Stomach (tissue), 9 donors: ENCODE results near the gene NTRK3. TPM values are rescaled to one million over a fixed set of nuclear protein-coding genes. Genes with fewer than 3 reads are reported as not detected.

Experiments used
- DNase-seq, 2 donors: peaks; one replicate each; pipeline versions ENCODE4 v3.0.0 to v3.0.0-alpha.2; 2013 to 2019
- H3K27ac ChIP-seq, 5 donors: fragments of 200-600 bp in 4 of 5; sonication (generic) in 4 of 5; one replicate each; pipeline ENCODE4 v1.5.1; 2013 to 2019; ENCODE audit warnings: mild to moderate bottlenecking in 1 of 5, moderate library complexity in 1 of 5
- H3K27me3 ChIP-seq, 3 donors: fragments of 200-600 bp; sonication (generic); one replicate each; pipeline ENCODE4 v1.5.1; 2017 to 2019; ENCODE audit warnings: mixed run types in 1 of 3
- H3K36me3 ChIP-seq, 4 donors: fragments of 200-600 bp; sonication (generic); 1 replicate in 3 of 4; 2 replicates in 1 of 4; pipeline ENCODE4 v1.5.1; 2016 to 2019
- H3K4me1 ChIP-seq, 4 donors: fragments of 200-600 bp; sonication (generic); one replicate each; pipeline ENCODE4 v1.5.1; 2016 to 2019
- H3K4me3 ChIP-seq, 4 donors: fragments of 200-600 bp; sonication (generic) in 3 of 4; one replicate each; pipeline ENCODE4 v1.5.1; 2016 to 2019; ENCODE audit warnings: mild to moderate bottlenecking in 1 of 4
- H3K9me3 ChIP-seq, 4 donors: fragments of 200-600 bp; sonication (generic); one replicate each; pipeline ENCODE4 v1.5.1; 2016 to 2019
- EP300 ChIP-seq: sonication (generic); formaldehyde crosslinking; IDR thresholded peaks from one replicate; pipeline ENCODE4 v1.6.1; 2017; ENCODE audit warnings: antibody characterized with exemption
- POLR2A ChIP-seq, 4 donors: fragments of 450-650 bp; IDR thresholded peaks; one replicate each; pipeline ENCODE4 v1.6.1; 2016; ENCODE audit warnings: antibody characterized with exemption in 4 of 4, control low read depth in 2 of 4, mild to moderate bottlenecking in 1 of 4, moderate library complexity in 1 of 4
- POLR2AphosphoS5 ChIP-seq, 3 donors: sonication (generic); formaldehyde crosslinking; IDR thresholded peaks; one replicate each; pipeline ENCODE4 v1.6.1; 2016; ENCODE audit warnings: antibody characterized with exemption in 3 of 3
- WGBS, 5 donors: extraction: QIAGEN DNeasy Blood & Tissue Kit in 3 of 5; methylation state at CpG; one replicate each; pipeline versions ENCODE4 v1.1.5 to v1.1.7; 2013 to 2018; 5-methylcytosine and 5-hydroxymethylcytosine counted together
- intact Hi-C: fragments of 100-400 bp; cut with DNase I; formaldehyde crosslinking; loops from one replicate; pipeline ENCODE4 v1.15.1; 2023; ENCODE audit warnings: low total_unique reads
- polyA plus RNA-seq, 3 donors: library from polyadenylated mRNA; stranded (reverse); fragments of 200-250 nt; gene quantifications; one replicate each; pipeline ENCODE4 v1.2.3, GENCODE V29; 2013
- total RNA-seq, 5 donors: library from RNA; depleted of rRNA; stranded (reverse); fragments of >200 nt; gene quantifications; one replicate each; pipeline versions ENCODE4 v1.1.0 to v1.2.3, GENCODE V29; 2014 to 2016
- TF ChIP-seq, protein P1 (sequence below), 7 experiments: fragments of 450-650 bp in 4 of 7; fragments of 200-600 bp in 3 of 7; sonication (generic) in 3 of 7; IDR thresholded peaks; one replicate each; pipeline ENCODE4 v1.5.1; 2016 to 2019; ENCODE audit warnings: antibody characterized with exemption in 7 of 7, control low read depth in 2 of 7, mild to moderate bottlenecking in 1 of 7
- donor health status: healthy with polysubstance abuse.
- donor health status: Bipolar disorder and iron deficiency.
- donor health status: healthy.

NTRK3 gene
- total and polyA plus RNA-seq, 8 donors: under 0.01 to 18.2 (median 1.0) TPM; not detected in 1

GRCh38 chr15:88262064-88262463, 5.5 kb upstream of the NTRK3 start:
- TF ChIP-seq POLR2AphosphoS5 (IDR thresholded peaks at IDR 0.05) (no peak), EP300 (no peak), POLR2A (IDR thresholded peaks at IDR 0.05) (no peak)
- TF ChIP-seq, protein P1, sequence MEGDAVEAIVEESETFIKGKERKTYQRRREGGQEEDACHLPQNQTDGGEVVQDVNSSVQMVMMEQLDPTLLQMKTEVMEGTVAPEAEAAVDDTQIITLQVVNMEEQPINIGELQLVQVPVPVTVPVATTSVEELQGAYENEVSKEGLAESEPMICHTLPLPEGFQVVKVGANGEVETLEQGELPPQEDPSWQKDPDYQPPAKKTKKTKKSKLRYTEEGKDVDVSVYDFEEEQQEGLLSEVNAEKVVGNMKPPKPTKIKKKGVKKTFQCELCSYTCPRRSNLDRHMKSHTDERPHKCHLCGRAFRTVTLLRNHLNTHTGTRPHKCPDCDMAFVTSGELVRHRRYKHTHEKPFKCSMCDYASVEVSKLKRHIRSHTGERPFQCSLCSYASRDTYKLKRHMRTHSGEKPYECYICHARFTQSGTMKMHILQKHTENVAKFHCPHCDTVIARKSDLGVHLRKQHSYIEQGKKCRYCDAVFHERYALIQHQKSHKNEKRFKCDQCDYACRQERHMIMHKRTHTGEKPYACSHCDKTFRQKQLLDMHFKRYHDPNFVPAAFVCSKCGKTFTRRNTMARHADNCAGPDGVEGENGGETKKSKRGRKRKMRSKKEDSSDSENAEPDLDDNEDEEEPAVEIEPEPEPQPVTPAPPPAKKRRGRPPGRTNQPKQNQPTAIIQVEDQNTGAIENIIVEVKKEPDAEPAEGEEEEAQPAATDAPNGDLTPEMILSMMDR (IDR thresholded peaks at IDR 0.05): no peak
- Histone ChIP-seq H3K4me1 (peaks cover 4 to 13% (median 9%) of the 10 kb centered on the region in 4 donors), H3K4me3 (no peak overlapping the region), H3K27ac (no peak overlapping the region), H3K36me3 (no peaks in the 10 kb centered on the region), H3K27me3 (peaks cover 11 to 74% (median 24%) of the 10 kb centered on the region in 3 donors), H3K9me3 (no peaks in the 10 kb centered on the region)
- intact Hi-C loops: no loop called here
- DNase-seq: no peak
- 72 to 80% (median 79%) methylated on average over 1 to 5 of the region's 5 CpGs for WGBS, 5 donors

- 11 to 19% (median 14%) methylated on average over 17 of the region's 17 CpGs for WGBS, 5 donors
- no peak overlapping the region for H3K27ac ChIP-seq
- no peaks in the 10 kb centered on the region for H3K9me3 ChIP-seq
- peak in 1 of 2 donors; percentile 45 for DNase-seq
- intact Hi-C loops: no loop called here
- H3K4me1 ChIP-seq: peaks cover 9 to 37% (median 32%) of the 10 kb centered on the region in 4 donors
- H3K36me3 ChIP-seq: no peaks in the 10 kb centered on the region
- peak overlapping the region in 2 of 4 donors; percentile 47 to 48 for H3K4me3 ChIP-seq
- TF ChIP-seq POLR2AphosphoS5 (IDR thresholded peaks at IDR 0.05) (no peak), EP300 (no peak), POLR2A (IDR thresholded peaks at IDR 0.05) (no peak)
- TF ChIP-seq, protein P1 (IDR thresholded peaks at IDR 0.05): no peak
- peaks cover 24 to 88% (median 63%) of the 10 kb centered on the region in 3 donors for H3K27me3 ChIP-seq
Observed at GRCh38 chr15:88258093-88258641, 1.6 kb upstream of the NTRK3 start.

- DNase-seq: peak in 1 of 2 donors; percentile 43
- Histone ChIP-seq H3K4me3 (peak overlapping the region; percentile 32 to 48 (median 46)), H3K4me1 (peaks cover 9 to 37% (median 32%) of the 10 kb centered on the region in 4 donors), H3K27me3 (peaks cover 24 to 88% (median 66%) of the 10 kb centered on the region in 3 donors), H3K36me3 (no peaks in the 10 kb centered on the region), H3K9me3 (no peaks in the 10 kb centered on the region), H3K27ac (peak overlapping the region in 1 of 5 donors; percentile 29)
- TF ChIP-seq EP300: no peak
- TF ChIP-seq POLR2A (IDR thresholded peaks at IDR 0.05): no peak
- no peak for TF ChIP-seq POLR2AphosphoS5 (IDR thresholded peaks at IDR 0.05)
- TF ChIP-seq, protein P1 (IDR thresholded peaks at IDR 0.05): no peak
- intact Hi-C loops: no loop called here
- 2% methylated on average over 42 to 49 of the region's 49 CpGs for WGBS, 5 donors
Observed at GRCh38 chr15:88257311-88258092, 963 bp upstream of the NTRK3 start.

DNA sequence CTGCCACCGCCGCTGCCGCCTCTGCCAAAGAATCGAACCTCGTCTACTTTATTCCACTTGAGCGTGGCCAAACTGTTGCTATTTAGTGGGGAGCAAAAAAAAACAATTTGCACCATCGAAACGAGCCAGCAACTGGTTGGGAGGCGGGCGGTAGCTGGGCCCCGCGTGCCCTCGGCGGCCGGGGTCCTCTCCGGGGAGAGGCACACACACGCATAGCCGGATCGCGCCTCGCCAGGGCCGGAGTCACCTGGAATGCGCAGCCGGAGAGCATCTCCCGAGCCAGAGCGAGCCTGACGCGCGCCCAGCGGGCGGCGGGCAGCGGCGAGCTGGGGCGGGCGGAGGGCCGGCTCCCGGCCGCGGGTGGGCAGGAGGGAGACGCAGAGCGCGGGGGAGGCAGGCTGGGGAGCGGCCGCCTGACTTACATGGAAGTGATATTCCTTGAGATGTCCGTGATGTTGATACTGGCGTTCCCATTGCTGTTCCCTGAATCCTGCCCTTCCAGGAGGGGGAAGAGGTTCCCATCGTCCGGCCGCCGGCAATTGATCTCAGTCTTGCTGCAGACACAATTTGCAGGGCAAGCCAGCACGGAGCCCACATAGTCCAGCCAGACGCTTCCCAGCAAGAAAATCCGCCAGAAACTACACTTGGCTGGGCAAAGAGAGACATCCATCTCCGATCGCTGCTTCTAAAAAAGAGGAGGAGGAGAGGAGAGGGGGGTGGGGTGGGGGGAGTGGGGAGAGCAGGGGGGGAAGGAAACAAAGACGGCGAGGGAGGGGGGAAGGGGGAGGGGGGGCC, 858 bp downstream of the NTRK3 start:
- 2 to 4% (median 2%) methylated on average over 29 to 58 of the region's 58 CpGs for WGBS, 5 donors
- no peaks in the 10 kb centered on the region for H3K36me3 ChIP-seq
- peaks cover 24 to 88% (median 64%) of the 10 kb centered on the region in 3 donors for H3K27me3 ChIP-seq
- peaks cover 9 to 37% (median 32%) of the 10 kb centered on the region in 4 donors for H3K4me1 ChIP-seq
- TF ChIP-seq, protein P1 (IDR thresholded peaks at IDR 0.05): no peak
- TF ChIP-seq POLR2A (IDR thresholded peaks at IDR 0.05) (no peak), EP300 (no peak), POLR2AphosphoS5 (IDR thresholded peaks at IDR 0.05) (no peak)
- DNase-seq: peak in 1 of 2 donors; percentile 82
- intact Hi-C loops: no loop called here
- peak overlapping the region in 2 of 5 donors; percentile 8 to 65 for H3K27ac ChIP-seq
- H3K4me3 ChIP-seq: peak overlapping the region; percentile 32 to 48 (median 46)
- no peaks in the 10 kb centered on the region for H3K9me3 ChIP-seq
